ENCODE data around the gene DOCK9.

The DOCK9 gene

DNA sequence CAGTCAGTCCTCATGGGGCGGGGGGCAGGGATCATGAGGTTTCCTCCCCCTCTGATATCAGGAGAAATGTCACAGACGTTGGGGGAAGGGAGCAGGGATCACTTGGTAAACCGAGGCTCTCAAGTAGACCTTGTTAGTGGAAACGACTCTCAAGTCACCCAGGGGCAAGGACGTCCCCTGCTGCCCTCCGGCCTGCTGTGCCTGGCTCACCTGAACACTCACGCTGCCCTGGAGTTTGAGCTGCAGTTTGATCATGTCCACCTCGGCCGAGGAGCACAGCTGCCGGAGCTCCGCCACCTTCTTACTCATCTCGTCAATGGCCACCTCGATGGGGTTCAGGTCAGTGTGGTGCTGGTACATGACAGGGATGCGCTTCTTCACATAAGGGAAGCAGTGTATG is 177.8 kb downstream of the DOCK9 start:
- H3K36me3 ChIP-seq (ENCODE audit: control insufficient read depth in 2 of 2, insufficient read depth in 2 of 2, low read length in 2 of 2): peaks cover 10 to 33% of the 10 kb centered on the region in 2 donors
- no peak overlapping the region for H3K27ac ChIP-seq (ENCODE audit: low read depth in 2 of 2, low read length in 2 of 2)
- no peak overlapping the region for H3K9ac ChIP-seq (ENCODE audit: low read depth in 1 of 2, low read length in 2 of 2)
- no peaks in the 10 kb centered on the region for H3K4me1 ChIP-seq (ENCODE audit: control insufficient read depth in 2 of 2, insufficient read depth in 2 of 2, low read length in 2 of 2)
- H3K9me3 ChIP-seq (ENCODE audit: control insufficient read depth in 2 of 2, low read length in 2 of 2): no peaks in the 10 kb centered on the region
- H3K27me3 ChIP-seq (ENCODE audit: control insufficient read depth in 2 of 2, insufficient read depth in 2 of 2, low read length in 2 of 2): no peaks in the 10 kb centered on the region
- H3K4me3 ChIP-seq (ENCODE audit: low read length in 2 of 2): no peak overlapping the region

DNA sequence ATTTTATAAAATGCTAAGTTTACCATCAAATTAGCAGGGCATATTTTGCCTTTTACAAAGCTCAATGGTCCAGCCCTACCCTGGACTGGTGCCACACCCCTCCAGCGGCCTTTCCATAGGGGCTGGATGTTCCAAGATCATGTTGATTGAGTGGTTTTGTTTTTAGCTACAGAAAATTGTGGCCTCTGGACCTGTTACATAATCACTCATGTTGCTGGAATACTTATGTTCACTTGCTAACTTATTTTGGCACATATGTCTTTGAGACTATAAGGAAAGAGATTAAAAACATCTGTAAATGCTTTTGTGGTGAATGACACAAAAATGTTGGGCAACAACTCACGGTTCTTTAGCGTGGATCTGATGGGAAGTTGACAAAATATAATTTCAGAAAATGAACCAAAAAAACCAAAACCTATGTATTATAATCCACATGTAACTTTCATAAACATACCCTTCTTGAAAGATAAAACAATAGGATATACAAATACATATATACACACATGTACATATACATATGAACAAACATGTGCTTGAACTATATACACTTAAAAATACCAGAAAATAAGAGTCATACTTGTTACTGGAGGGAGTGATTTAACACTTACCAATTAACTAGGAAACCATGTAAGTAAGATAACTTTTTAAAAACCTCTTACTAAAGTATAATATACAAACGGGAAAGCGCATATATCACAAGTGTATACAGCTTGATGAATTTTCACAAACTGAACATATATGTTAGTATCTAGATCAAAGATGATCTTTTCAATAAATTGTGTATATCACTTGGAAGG is 178.8 kb downstream of the DOCK9 start:
- no peak overlapping the region for H3K4me3 ChIP-seq (ENCODE audit: low read length in 2 of 2)
- no peak overlapping the region for H3K27ac ChIP-seq (ENCODE audit: low read depth in 2 of 2, low read length in 2 of 2)
- peaks cover 16 to 34% of the 10 kb centered on the region in 2 donors for H3K36me3 ChIP-seq (ENCODE audit: control insufficient read depth in 2 of 2, insufficient read depth in 2 of 2, low read length in 2 of 2)
- no peaks in the 10 kb centered on the region for H3K4me1 ChIP-seq (ENCODE audit: control insufficient read depth in 2 of 2, insufficient read depth in 2 of 2, low read length in 2 of 2)
- H3K27me3 ChIP-seq (ENCODE audit: control insufficient read depth in 2 of 2, insufficient read depth in 2 of 2, low read length in 2 of 2): no peaks in the 10 kb centered on the region
- H3K9me3 ChIP-seq (ENCODE audit: control insufficient read depth in 2 of 2, low read length in 2 of 2): no peaks in the 10 kb centered on the region
- H3K9ac ChIP-seq (ENCODE audit: low read depth in 1 of 2, low read length in 2 of 2): no peak overlapping the region

DNA sequence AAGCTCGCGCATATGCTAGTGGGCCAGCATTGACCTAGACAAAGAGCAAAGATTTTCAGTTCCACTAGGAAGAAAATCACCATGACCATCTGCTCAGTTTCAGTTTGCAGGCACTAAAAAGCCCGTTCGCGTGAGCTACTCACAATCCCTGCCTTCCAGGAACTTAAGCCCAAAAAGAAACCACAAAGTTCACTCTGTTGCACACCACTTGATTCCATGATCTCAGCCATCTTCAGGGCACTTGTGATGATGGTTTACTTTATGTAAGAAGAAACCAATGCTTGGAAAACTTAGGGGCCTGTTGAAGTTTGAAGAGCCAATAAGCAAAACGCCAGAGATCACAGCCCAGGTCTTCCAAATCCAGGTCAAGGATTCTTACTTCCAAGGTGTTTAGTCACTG is 180.4 kb downstream of the DOCK9 start:
- no peak overlapping the region for H3K9ac ChIP-seq (ENCODE audit: low read depth in 1 of 2, low read length in 2 of 2)
- no peaks in the 10 kb centered on the region for H3K9me3 ChIP-seq (ENCODE audit: control insufficient read depth in 2 of 2, low read length in 2 of 2)
- no peaks in the 10 kb centered on the region for H3K27me3 ChIP-seq (ENCODE audit: control insufficient read depth in 2 of 2, insufficient read depth in 2 of 2, low read length in 2 of 2)
- H3K4me3 ChIP-seq (ENCODE audit: low read length in 2 of 2): no peak overlapping the region
- H3K27ac ChIP-seq (ENCODE audit: low read depth in 2 of 2, low read length in 2 of 2): no peak overlapping the region
- H3K4me1 ChIP-seq (ENCODE audit: control insufficient read depth in 2 of 2, insufficient read depth in 2 of 2, low read length in 2 of 2): no peaks in the 10 kb centered on the region
- peaks cover 17 to 36% of the 10 kb centered on the region in 2 donors for H3K36me3 ChIP-seq (ENCODE audit: control insufficient read depth in 2 of 2, insufficient read depth in 2 of 2, low read length in 2 of 2)

DNA sequence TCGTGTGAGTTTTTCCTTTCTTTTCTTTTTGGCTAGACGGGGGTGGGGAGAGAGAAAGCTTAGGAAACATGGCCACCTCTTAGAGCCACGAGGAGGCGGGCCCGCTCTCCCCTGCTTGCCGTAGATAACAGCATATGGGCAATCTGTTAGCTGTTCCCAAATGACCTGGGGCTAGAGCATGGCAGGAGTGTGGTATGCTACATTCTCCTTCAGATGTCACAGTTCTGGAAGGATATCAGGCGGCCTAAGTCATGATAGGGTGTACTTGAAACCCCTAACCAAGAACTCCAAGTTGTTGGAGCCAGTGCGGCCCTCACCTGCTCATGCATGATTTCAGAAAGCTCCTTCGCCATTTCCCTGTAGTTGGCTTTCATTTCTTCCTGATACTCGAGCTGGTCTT is 181.1 kb downstream of the DOCK9 start:
- no peak overlapping the region for H3K4me3 ChIP-seq (ENCODE audit: low read length in 2 of 2)
- peaks cover 17 to 36% of the 10 kb centered on the region in 2 donors for H3K36me3 ChIP-seq (ENCODE audit: control insufficient read depth in 2 of 2, insufficient read depth in 2 of 2, low read length in 2 of 2)
- peaks cover 0 to 2% of the 10 kb centered on the region in 2 donors for H3K4me1 ChIP-seq (ENCODE audit: control insufficient read depth in 2 of 2, insufficient read depth in 2 of 2, low read length in 2 of 2)
- no peaks in the 10 kb centered on the region for H3K27me3 ChIP-seq (ENCODE audit: control insufficient read depth in 2 of 2, insufficient read depth in 2 of 2, low read length in 2 of 2)
- H3K27ac ChIP-seq (ENCODE audit: low read depth in 2 of 2, low read length in 2 of 2): no peak overlapping the region
- no peaks in the 10 kb centered on the region for H3K9me3 ChIP-seq (ENCODE audit: control insufficient read depth in 2 of 2, low read length in 2 of 2)
- H3K9ac ChIP-seq (ENCODE audit: low read depth in 1 of 2, low read length in 2 of 2): no peak overlapping the region

DNA sequence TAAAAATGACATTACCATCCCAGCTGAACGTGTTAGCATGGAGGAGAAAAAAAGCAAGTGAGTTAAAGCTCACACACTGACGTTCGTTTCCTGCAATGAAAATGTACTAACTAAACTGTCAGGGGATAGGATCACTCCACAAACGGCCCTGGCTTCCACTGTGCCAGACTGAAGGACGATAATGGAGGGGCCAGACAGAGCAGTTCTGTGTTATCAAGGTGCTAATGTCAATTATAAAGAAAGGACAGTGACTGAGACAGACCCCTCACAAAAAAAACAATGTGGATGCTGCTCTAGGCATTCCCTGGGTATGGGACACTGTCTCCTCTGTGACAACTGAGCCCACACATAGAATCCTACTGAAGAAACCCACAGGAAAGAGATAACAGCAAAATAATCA is 181.7 kb downstream of the DOCK9 start:
- H3K27ac ChIP-seq (ENCODE audit: low read depth in 2 of 2, low read length in 2 of 2): no peak overlapping the region
- no peaks in the 10 kb centered on the region for H3K27me3 ChIP-seq (ENCODE audit: control insufficient read depth in 2 of 2, insufficient read depth in 2 of 2, low read length in 2 of 2)
- peaks cover 17 to 36% of the 10 kb centered on the region in 2 donors for H3K36me3 ChIP-seq (ENCODE audit: control insufficient read depth in 2 of 2, insufficient read depth in 2 of 2, low read length in 2 of 2)
- no peaks in the 10 kb centered on the region for H3K9me3 ChIP-seq (ENCODE audit: control insufficient read depth in 2 of 2, low read length in 2 of 2)
- H3K9ac ChIP-seq (ENCODE audit: low read depth in 1 of 2, low read length in 2 of 2): no peak overlapping the region
- H3K4me1 ChIP-seq (ENCODE audit: control insufficient read depth in 2 of 2, insufficient read depth in 2 of 2, low read length in 2 of 2): peaks cover 0 to 2% of the 10 kb centered on the region in 2 donors
- no peak overlapping the region for H3K4me3 ChIP-seq (ENCODE audit: low read length in 2 of 2)

DNA sequence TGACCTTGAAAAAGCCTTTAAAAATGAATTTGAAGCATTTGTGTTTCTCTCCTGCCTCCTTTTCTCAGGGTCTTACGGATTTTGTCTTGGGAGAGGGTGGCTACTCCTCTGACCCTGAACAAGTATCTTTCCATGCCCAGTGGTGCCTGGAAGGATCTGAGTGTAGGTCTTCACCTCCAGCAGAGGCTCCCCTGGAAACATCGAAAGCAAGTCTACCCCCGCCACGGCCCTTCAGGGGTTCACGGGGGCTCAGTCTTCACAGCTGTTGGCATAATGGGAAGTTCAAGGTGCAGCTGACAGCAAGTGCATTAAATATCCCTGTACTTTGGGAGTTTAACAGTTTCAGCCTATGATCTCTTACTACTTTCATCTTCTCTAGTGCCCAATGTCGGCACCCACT is 182.6 kb downstream of the DOCK9 start:
- Histone ChIP-seq H3K27me3 (ENCODE audit: control insufficient read depth in 2 of 2, insufficient read depth in 2 of 2, low read length in 2 of 2) (no peaks in the 10 kb centered on the region), H3K9me3 (ENCODE audit: control insufficient read depth in 2 of 2, low read length in 2 of 2) (no peaks in the 10 kb centered on the region), H3K4me3 (ENCODE audit: low read length in 2 of 2) (no peak overlapping the region), H3K27ac (ENCODE audit: low read depth in 2 of 2, low read length in 2 of 2) (no peak overlapping the region), H3K4me1 (ENCODE audit: control insufficient read depth in 2 of 2, insufficient read depth in 2 of 2, low read length in 2 of 2) (peaks cover 0 to 2% of the 10 kb centered on the region in 2 donors), H3K36me3 (ENCODE audit: control insufficient read depth in 2 of 2, insufficient read depth in 2 of 2, low read length in 2 of 2) (peaks cover 16 to 35% of the 10 kb centered on the region in 2 donors), H3K9ac (ENCODE audit: low read depth in 1 of 2, low read length in 2 of 2) (no peak overlapping the region)

DNA sequence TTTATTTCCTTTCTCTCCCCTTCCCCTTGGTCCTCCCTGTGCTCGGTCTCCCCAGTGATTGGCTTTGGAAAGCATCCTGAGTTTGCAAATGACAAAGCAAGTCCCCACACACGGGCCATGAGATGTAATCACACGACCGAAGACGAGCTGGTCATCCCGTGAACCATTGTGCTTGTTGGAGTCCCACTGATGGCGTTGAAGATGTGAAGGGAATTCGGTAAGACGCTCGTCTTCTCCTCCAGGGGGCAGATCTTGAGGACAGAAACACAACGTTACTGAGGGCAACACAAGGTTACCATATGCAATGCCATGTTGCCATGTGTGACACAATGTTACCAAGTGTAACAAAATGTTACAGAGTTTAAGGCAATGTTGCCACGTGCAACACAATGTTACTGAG is 183.4 kb downstream of the DOCK9 start:
- Histone ChIP-seq H3K4me3 (ENCODE audit: low read length in 2 of 2) (no peak overlapping the region), H3K27me3 (ENCODE audit: control insufficient read depth in 2 of 2, insufficient read depth in 2 of 2, low read length in 2 of 2) (no peaks in the 10 kb centered on the region), H3K9ac (ENCODE audit: low read depth in 1 of 2, low read length in 2 of 2) (no peak overlapping the region), H3K4me1 (ENCODE audit: control insufficient read depth in 2 of 2, insufficient read depth in 2 of 2, low read length in 2 of 2) (peaks cover 0 to 2% of the 10 kb centered on the region in 2 donors), H3K27ac (ENCODE audit: low read depth in 2 of 2, low read length in 2 of 2) (no peak overlapping the region), H3K36me3 (ENCODE audit: control insufficient read depth in 2 of 2, insufficient read depth in 2 of 2, low read length in 2 of 2) (peaks cover 13 to 31% of the 10 kb centered on the region in 2 donors), H3K9me3 (ENCODE audit: control insufficient read depth in 2 of 2, low read length in 2 of 2) (no peaks in the 10 kb centered on the region)

DNA sequence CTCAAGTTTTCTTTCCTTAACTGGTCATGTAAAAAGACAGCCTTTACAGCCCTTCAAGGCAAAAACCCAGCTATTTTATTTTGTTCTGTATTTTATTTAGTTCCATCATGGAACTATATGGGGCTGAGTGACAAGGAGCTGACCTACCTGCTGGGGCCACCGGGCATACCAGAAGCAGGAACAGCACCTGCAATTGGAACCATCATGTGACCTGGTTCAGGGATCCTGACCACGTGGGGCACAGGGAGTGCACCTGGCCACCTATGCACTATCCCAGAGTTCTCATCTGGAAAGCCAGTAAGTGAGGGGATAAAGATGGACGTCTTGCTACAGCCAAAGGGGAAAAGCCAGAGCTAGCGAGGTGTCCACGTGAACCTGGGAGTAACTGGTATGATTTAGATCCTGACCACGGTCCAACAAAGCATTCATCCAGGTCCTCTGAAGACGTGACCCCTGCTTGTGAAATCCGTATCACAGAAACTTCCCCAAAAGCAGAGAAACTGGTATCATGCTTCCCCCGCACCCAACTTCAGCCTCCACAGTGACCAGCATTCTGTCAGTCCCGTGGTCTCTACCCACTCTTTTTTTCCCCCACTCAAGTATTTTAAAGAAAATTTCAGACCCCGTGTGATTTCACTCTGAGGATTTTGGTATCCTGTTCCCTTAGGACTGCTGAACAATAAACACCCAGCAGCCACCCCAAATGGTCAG is 184.9 kb downstream of the DOCK9 start:
- Histone ChIP-seq H3K36me3 (ENCODE audit: control insufficient read depth in 2 of 2, insufficient read depth in 2 of 2, low read length in 2 of 2) (peaks cover 10 to 24% of the 10 kb centered on the region in 2 donors), H3K27ac (ENCODE audit: low read depth in 2 of 2, low read length in 2 of 2) (peak overlapping the region in 1 of 2 donors; percentile 16), H3K4me1 (ENCODE audit: control insufficient read depth in 2 of 2, insufficient read depth in 2 of 2, low read length in 2 of 2) (peaks cover 0 to 2% of the 10 kb centered on the region in 2 donors), H3K9ac (ENCODE audit: low read depth in 1 of 2, low read length in 2 of 2) (no peak overlapping the region), H3K9me3 (ENCODE audit: control insufficient read depth in 2 of 2, low read length in 2 of 2) (no peaks in the 10 kb centered on the region), H3K4me3 (ENCODE audit: low read length in 2 of 2) (no peak overlapping the region), H3K27me3 (ENCODE audit: control insufficient read depth in 2 of 2, insufficient read depth in 2 of 2, low read length in 2 of 2) (no peaks in the 10 kb centered on the region)

DNA sequence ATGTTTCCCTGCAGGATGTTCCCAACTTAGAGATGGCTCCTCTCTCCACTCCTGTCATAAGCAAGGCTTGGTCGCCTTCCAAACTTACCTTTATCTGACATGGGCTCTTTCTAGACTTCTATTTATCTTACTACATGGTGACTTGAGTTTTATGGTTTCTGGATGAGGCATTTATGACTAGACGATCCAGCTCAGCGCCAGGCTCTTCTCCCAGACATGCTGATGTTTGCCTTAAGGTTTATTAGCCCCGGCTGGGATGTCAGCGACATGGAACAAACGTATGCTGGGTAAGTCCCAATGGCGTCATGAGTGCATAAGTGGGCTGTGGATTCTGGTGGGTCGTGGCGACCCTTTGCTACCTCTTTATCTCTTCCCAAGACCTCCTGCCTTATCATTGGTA is 185.5 kb downstream of the DOCK9 start:
- no peaks in the 10 kb centered on the region for H3K9me3 ChIP-seq (ENCODE audit: control insufficient read depth in 2 of 2, low read length in 2 of 2)
- no peak overlapping the region for H3K9ac ChIP-seq (ENCODE audit: low read depth in 1 of 2, low read length in 2 of 2)
- no peaks in the 10 kb centered on the region for H3K27me3 ChIP-seq (ENCODE audit: control insufficient read depth in 2 of 2, insufficient read depth in 2 of 2, low read length in 2 of 2)
- H3K27ac ChIP-seq (ENCODE audit: low read depth in 2 of 2, low read length in 2 of 2): peak overlapping the region in 1 of 2 donors; percentile 16
- no peak overlapping the region for H3K4me3 ChIP-seq (ENCODE audit: low read length in 2 of 2)
- H3K4me1 ChIP-seq (ENCODE audit: control insufficient read depth in 2 of 2, insufficient read depth in 2 of 2, low read length in 2 of 2): peaks cover 0 to 2% of the 10 kb centered on the region in 2 donors
- H3K36me3 ChIP-seq (ENCODE audit: control insufficient read depth in 2 of 2, insufficient read depth in 2 of 2, low read length in 2 of 2): peaks cover 9 to 19% of the 10 kb centered on the region in 2 donors

DNA sequence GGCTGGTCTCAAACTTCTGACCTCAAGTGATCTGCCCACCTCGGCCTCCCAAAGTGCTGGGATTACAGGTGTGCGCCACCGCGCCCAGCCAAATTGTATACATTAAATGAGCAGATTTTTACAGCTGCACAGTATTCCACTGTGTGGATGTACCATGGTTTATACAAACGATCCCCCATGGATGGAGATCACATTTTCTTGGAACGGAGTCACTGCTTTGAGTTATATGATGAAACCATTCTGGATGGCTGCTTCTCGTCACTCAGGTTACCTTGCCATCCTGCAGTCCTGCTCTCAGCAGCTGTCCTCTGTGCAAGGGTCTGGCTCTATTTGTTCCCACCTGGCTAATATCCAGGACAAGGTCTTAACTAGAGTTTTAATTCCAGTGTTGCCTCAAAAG is 186.3 kb downstream of the DOCK9 start:
- Histone ChIP-seq H3K4me1 (ENCODE audit: control insufficient read depth in 2 of 2, insufficient read depth in 2 of 2, low read length in 2 of 2) (peaks cover 0 to 2% of the 10 kb centered on the region in 2 donors), H3K4me3 (ENCODE audit: low read length in 2 of 2) (no peak overlapping the region), H3K9me3 (ENCODE audit: control insufficient read depth in 2 of 2, low read length in 2 of 2) (no peaks in the 10 kb centered on the region), H3K36me3 (ENCODE audit: control insufficient read depth in 2 of 2, insufficient read depth in 2 of 2, low read length in 2 of 2) (peaks cover 9 to 12% of the 10 kb centered on the region in 2 donors), H3K27ac (ENCODE audit: low read depth in 2 of 2, low read length in 2 of 2) (no peak overlapping the region), H3K9ac (ENCODE audit: low read depth in 1 of 2, low read length in 2 of 2) (no peak overlapping the region), H3K27me3 (ENCODE audit: control insufficient read depth in 2 of 2, insufficient read depth in 2 of 2, low read length in 2 of 2) (no peaks in the 10 kb centered on the region)
